GM12892 (cell line): ENCODE data around the gene EGFR.

ENCODE experiments used
- DNase-seq: peaks from one replicate; pipeline ENCODE4 v3.0.0; 2011; ENCODE audit not compliant: insufficient read length
- FAIRE-seq: peaks from 2 replicates; lab custom pipeline; 2011; peaks lifted over from hg19 to GRCh38; lab: Jason Lieb, UNC
- POLR2A ChIP-seq: IDR thresholded peaks from 2 replicates; pipeline ENCODE4 v1.6.1; 2011; ENCODE audit warnings: low read depth, low read length, control low read depth
- POLR2AphosphoS5 ChIP-seq: IDR thresholded peaks from 2 replicates; pipeline ENCODE4 v1.6.1; 2011; ENCODE audit warnings: low read depth, low read length, control low read depth
- TAF1 ChIP-seq: IDR thresholded peaks from 2 replicates; pipeline ENCODE4 v1.6.1; 2011; ENCODE audit warnings: low read depth, mild to moderate bottlenecking, control low read depth, low read length, borderline replicate concordance

The EGFR gene

DNA sequence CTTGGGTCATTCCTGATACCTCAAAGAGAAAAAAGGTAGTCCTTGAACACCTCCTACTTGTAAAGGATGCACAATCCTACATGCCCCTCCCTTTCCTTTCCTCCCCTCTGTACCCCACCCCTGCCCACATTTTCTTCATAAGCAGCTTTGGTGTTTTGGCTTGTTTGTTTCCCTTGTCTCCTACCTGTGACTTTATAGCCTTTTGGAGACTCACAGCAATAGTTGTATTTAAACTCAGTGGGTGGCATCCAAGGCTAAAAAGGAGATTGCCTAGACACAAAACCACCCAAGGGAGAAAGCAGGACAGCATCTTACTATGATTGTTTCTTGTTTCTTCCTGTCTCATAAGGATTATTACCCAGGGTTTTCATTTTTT is 63.4 kb downstream of the EGFR start:
- TF ChIP-seq POLR2A = no peak
- TF ChIP-seq TAF1 = no peak
- no peak for TF ChIP-seq POLR2AphosphoS5
- FAIRE-seq (no peak), DNase-seq (no peak)

DNA sequence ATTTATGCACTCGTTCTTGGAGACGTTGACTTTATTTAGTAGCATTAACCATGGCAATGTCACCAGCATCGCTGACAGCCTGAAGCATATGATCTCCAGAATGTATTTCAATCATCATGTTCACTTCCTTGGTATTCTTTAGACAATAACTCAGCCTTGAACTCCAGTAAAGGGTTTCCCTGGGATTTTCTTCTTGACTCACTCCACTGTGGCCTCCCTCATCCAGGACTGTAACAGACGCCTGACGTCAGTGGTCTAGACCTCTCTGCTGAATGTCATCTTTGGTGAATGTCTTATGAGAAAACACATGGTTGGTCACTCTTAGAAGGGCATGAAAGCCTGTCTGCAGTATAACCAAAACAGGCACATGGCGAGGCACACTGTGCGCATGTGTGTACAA is 64.4 kb downstream of the EGFR start:
- FAIRE-seq (no peak), DNase-seq (no peak)
- TF ChIP-seq POLR2AphosphoS5 (no peak), TAF1 (no peak), POLR2A (no peak)

DNA sequence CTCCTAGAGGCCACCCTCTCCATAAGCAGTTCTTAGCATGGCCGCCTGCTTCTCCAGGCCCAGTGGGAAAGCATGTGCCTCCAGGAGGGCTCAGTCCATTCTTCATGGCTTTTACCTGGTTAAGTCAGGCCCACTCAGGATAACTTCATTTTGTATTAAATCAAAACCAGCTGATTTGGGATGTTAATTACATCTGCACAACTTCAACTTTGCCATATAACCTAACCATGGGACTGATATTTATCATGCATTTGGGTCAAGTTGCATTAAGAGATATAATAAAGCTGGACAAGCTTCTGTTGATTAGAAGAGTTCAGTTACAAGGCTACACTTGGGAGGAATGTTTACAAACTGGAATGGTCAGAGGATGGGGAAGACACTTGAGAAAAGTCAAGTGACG is 65.5 kb downstream of the EGFR start:
- DNase-seq = no peak
- TF ChIP-seq POLR2AphosphoS5 (no peak), TAF1 (no peak), POLR2A (no peak)
- no peak for FAIRE-seq

DNA sequence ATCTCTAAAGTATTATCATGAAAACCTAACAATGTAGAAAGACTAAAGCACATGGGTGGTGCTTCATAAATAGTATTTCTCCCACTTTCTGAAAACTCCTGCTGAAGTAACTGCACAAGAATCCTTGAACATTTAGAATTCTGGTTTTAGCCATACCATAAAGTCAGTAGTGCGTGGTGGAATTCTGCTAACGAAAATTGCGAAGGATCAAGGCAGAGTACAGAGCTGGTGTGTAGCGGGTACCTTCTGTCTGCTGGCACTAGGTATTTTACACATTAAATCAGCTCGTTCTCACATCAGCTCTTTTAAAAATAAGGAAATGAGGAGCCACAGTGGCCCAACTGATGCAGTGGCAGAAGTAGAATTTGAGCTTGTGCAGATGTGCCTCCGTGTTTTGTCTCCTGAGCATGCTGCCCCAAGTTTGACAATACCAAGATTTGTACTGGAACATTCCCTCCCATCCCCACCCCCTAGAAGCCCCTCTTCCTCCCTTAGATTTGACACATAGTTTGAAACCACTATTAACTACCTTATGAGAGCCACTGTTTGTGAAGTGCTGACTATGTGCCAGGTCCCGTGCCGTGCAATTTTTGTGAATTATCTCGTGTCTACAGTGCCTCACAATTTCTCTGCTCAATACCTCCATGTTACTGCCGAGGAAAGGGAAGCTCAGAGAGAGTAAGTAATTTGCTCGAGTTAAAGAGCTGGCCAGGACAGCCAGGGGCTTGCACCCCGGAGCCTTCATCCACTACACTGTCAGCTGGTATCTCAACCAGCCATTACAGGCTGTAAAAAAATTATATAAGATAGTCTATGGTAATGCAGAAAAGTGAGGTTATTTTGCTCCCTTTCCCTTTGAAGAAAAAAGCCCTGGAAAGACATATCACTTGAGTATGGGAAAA is 66.9 kb downstream of the EGFR start:
- FAIRE-seq = no peak
- TF ChIP-seq POLR2A (no peak), POLR2AphosphoS5 (no peak), TAF1 (no peak)
- DNase-seq = no peak

DNA sequence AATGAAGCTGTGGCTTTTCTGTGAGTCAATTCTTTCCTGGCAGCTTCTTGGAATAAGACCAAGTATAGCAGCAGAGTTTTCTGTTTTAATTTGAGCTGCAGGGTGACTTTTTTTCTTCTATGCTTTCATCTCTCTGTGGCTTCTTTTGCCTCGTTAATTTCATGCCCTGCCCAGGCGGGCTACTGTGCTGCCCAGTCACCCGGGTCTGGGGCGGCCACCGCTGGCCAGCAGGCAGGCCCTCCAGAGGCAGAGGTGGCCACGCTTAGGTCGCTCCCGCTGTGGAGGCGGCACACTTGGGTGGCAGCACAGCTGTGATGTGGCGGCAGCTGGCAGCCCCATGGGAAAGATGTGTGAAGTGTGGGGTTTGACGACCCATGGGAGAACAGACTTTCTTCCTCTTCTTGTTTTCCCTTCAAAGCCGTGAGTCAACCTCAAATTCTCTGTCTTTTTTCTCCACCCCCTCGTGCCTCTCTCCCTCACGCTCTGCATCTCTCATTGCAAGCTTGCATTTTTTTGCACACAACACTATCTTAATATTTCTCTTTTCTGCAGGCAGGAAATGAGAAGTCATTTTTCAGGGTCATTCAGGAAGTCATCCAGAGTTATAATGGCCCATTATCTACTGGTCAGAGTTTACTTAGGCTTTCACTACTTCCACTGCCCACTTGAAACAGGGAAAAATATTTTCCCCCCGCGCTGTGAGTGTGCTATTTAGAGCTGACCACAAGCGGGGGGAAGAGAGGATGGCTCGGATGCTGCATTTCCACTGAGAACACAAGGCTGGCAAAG is 67.8 kb downstream of the EGFR start:
- TF ChIP-seq POLR2AphosphoS5 = no peak
- no peak for TF ChIP-seq TAF1
- no peak for TF ChIP-seq POLR2A
- FAIRE-seq = peak; percentile 48
- no peak for DNase-seq

DNA sequence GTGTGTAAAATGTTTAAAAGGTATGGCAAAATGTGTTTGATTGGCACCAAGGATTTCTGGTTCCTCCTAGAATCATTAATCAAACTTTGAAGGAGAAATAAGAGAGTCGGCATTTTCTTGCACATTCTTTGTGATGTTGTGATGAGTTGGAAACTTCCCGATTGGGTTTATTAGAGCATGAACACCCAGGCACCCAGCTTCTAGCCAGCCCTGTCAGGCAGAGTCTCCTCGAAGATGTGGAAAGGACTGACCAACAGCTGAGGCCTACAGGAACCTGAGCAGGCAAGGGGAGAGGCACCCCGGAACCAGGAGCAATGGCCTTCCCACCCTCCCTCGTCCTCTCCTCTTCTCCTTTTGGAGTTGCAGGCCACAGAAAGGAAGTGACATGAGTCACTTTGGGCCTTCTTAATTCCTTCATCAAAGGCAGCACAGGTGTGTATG is 68.7 kb downstream of the EGFR start:
- DNase-seq = no peak
- FAIRE-seq = no peak
- no peak for TF ChIP-seq POLR2A
- TF ChIP-seq TAF1 = no peak
- TF ChIP-seq POLR2AphosphoS5 = no peak

DNA sequence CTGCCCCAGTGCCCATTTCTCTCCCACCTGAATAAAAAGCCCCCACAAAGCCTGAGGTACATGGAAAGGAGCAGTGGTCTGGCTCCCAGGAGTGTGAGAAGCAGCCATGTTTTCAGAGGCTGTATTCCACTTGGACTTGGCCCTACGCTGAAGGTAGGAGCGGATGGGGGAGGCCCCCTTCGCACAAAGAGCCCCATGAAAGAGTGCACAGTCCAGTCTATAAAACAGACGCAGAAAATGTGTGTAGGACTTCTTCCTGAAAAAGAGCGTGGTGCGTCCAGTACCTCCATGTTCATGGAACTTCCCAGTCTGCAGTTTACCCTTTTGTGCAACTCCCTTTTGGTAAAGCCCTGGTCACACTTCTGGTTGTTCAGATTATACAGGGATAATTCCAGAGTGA is 69.3 kb downstream of the EGFR start:
- DNase-seq (no peak), FAIRE-seq (no peak)
- TF ChIP-seq POLR2AphosphoS5 (no peak), POLR2A (no peak), TAF1 (no peak)

DNA sequence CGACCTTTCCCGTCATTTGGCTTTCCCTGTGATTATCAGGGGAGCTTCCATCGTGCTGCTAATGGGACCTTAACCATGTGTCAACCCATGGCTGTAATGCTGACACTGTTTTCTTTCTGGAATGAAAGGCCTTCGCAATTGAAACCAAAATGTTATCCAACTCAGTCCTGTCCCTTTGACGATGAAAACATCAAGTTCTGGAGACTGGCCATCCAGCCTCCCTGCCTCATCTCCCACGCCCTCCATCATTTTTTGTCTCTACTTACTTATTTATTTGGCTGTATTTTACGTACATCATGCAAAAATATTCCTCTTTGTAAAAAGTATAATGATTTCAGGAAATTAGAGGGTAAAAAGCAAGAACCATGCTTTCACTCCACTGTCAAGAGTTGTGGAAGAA is 69.8 kb downstream of the EGFR start:
- FAIRE-seq (no peak), DNase-seq (no peak)
- TF ChIP-seq POLR2AphosphoS5 (no peak), TAF1 (no peak), POLR2A (no peak)

DNA sequence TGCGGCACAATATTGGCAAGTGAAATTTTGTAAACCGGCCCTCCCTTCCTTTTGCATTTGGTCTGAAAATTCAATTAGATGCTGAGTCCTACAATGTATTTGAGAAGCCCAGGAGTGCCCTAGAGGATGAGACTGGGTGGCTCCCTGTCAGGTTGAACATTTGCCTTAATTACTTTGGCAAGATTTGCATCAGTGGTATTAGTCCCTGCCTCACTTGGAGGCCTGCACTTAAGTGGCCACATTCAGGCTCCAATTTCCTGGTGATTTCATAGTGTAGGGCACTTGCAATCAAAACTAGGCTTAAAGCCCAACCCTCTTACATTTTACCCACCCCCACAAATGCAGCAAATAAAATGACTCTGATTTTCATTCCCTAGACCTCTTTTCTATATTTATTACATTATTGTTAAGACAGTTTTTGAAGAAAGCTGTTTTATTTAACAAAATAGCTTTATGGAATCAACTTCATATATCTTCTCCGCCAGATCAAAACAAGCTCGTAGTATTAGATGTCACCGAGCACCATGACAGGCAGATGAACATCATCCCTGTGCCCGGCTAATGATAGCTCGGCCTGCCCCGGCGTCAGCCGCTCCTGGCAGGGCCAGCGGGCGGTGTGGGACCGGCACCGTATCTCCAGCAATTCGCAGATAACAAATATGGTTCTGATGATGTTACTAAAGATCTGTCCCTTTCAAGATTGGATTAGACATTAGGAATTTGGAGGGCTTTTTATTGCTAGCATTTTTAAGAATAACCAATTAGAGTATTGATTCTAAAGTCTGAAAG is 73.6 kb downstream of the EGFR start:
- FAIRE-seq (no peak), DNase-seq (no peak)

DNA sequence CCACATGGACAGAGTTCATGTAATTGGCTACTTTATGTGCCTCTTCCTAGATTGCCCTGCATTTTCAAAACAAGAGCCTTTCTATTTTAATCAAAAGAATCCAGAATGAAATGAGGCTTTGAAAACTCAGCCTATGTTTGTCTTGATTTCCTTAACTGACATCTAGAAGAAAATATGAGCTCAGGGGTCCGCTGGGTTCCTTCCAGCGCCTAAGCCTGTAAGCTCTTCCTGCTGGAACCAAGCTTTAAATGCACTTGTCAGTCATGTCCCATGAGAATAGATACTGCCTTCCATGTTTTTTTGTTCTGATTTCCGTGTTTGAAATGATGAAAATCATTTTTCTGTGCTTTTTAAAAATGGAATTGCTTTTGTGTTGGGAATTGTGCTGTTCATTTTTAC is 74.2 kb downstream of the EGFR start:
- TF ChIP-seq POLR2AphosphoS5 = no peak
- no peak for TF ChIP-seq TAF1
- no peak for TF ChIP-seq POLR2A
- DNase-seq (no peak), FAIRE-seq (no peak)

More for the DNA sequence above, 73.6 kb downstream of the EGFR start:
- TF ChIP-seq POLR2AphosphoS5 = no peak
- no peak for TF ChIP-seq TAF1
- TF ChIP-seq POLR2A = no peak

DNA sequence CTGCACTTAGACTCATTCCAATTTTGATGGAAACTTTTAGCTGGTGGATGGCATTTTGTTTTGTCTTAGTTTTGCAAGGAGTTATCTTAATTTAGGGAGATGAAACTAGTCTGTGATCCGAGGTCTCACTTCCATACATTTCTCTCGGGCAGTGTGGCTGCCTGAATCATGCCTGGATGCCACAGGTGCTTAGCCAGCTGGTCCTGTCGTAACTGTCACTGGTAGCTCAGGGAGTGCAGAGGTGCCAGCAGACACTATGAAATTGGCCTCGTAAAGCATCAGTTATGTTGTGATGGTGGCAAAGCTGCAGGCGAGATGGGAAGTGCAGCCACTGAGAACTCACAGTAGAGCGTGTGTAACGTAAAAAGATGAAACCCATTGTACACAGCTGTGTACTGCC is 74.9 kb downstream of the EGFR start:
- no peak for TF ChIP-seq POLR2A
- no peak for TF ChIP-seq TAF1
- no peak for TF ChIP-seq POLR2AphosphoS5
- FAIRE-seq (no peak), DNase-seq (no peak)
